Osteoblast (primary cell): Measurements from ENCODE around the gene UBE2L3. TPM values are rescaled to one million over a fixed set of nuclear protein-coding genes. Genes with fewer than 3 reads are reported as not detected.

Experiments used
- DNase-seq: peaks from one replicate; pipeline ENCODE4 v3.0.0; 2011; ENCODE audit warnings: low spot score, mixed read lengths; ENCODE audit not compliant: insufficient read length; ENCODE audit errors: missing footprints
- H2AFZ ChIP-seq: 2 replicates; pipeline ENCODE4 v1.6.0; 2011; ENCODE audit warnings: mild to moderate bottlenecking, low read length
- H3K27ac ChIP-seq: 2 replicates; pipeline ENCODE4 v1.5.1; 2011; ENCODE audit warnings: mild to moderate bottlenecking, low read depth, low read length, moderate library complexity
- H3K27me3 ChIP-seq: 2 replicates; pipeline ENCODE4 v1.6.0; 2012; ENCODE audit warnings: mild to moderate bottlenecking, control low read depth, inconsistent platforms, low read length, moderate library complexity; ENCODE audit not compliant: insufficient read depth
- H3K36me3 ChIP-seq: 2 replicates; pipeline ENCODE4 v1.5.1; 2011; ENCODE audit warnings: mild to moderate bottlenecking, low read length, control low read depth, moderate library complexity; ENCODE audit not compliant: insufficient read depth
- H3K4me1 ChIP-seq: 2 replicates; pipeline ENCODE4 v1.5.1; 2011; ENCODE audit warnings: mild to moderate bottlenecking, low read length, control low read depth, moderate library complexity; ENCODE audit not compliant: insufficient read depth
- H3K4me2 ChIP-seq: 2 replicates; pipeline ENCODE4 v1.6.0; 2011; ENCODE audit warnings: mild to moderate bottlenecking, low read length; ENCODE audit not compliant: insufficient read depth
- H3K4me3 ChIP-seq: fragments of 200-600 bp; sonication (generic); 3 replicates; pipeline ENCODE4 v1.5.1; 2012; ENCODE audit warnings: mild to moderate bottlenecking, low read length, inconsistent platforms; ENCODE audit not compliant: insufficient read depth
- H3K79me2 ChIP-seq: 2 replicates; pipeline ENCODE4 v1.6.0; 2012; ENCODE audit warnings: mild to moderate bottlenecking, low read length, control low read depth, inconsistent platforms; ENCODE audit not compliant: insufficient read depth
- H3K9me3 ChIP-seq: 2 replicates; pipeline ENCODE4 v1.5.1; 2011; ENCODE audit warnings: low read depth, low read length, control low read depth
- H4K20me1 ChIP-seq: 2 replicates; pipeline ENCODE4 v1.6.0; 2012; ENCODE audit warnings: mild to moderate bottlenecking, low read length, control low read depth; ENCODE audit not compliant: insufficient read depth
- CTCF ChIP-seq: IDR thresholded peaks from 2 replicates; pipeline ENCODE4 v1.5.1; 2011; ENCODE audit warnings: mild to moderate bottlenecking, low read depth, low read length, moderate library complexity; ENCODE audit errors: extremely low read depth
- total RNA-seq: library from RNA; depleted of rRNA; stranded (reverse); fragments of >200 nt; gene quantifications from 2 replicates; pipeline ENCODE4 v1.2.3, GENCODE V29; 2012

Gene UBE2L3
- total RNA-seq, 1 donor, result 40.2 TPM

DNA sequence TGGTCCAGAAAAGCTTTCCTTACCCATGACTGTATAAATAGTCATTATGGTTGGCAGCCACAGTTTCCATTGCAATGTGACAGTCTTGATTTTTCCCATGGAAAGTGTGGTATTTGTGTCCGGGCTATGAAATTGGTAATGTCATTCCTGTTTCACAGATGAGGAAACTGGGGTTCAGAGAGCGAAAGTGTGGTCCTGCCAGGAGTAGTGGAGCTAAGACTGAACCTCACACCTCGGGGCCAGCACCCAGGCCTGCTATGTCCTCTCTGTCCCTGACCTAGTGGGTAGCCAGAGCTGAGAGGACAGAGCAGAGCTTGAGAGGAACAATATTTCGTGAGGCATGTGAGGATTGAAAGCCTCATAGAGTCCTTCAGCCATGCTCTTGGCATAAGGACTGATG lies 63.5 kb downstream of the UBE2L3 start:
- peak; percentile 46 for DNase-seq
- Histone ChIP-seq H4K20me1 (peaks cover 19% of the 10 kb centered on the region), H3K4me1 (peaks cover 4% of the 10 kb centered on the region), H2AFZ (no peak overlapping the region), H3K36me3 (peaks cover 3% of the 10 kb centered on the region), H3K27me3 (no peaks in the 10 kb centered on the region), H3K9me3 (no peaks in the 10 kb centered on the region), H3K27ac (no peak overlapping the region), H3K4me3 (no peak overlapping the region), H3K79me2 (peaks cover 28% of the 10 kb centered on the region), H3K4me2 (no peak overlapping the region)
- TF ChIP-seq CTCF, result no peak

GRCh38 chr22:21632237-21632895 lies 64.9 kb downstream of the UBE2L3 start, which contains the start of gene CCDC116:
Gene CCDC116 (plus strand): TSS chr22:21632760. CDS start chr22:21633182, 422 bp downstream.
- no peak for TF ChIP-seq CTCF
- Histone ChIP-seq H3K27ac (no peak within 1 kb of the TSS), H3K4me3 (no peak within 1 kb of the TSS), H3K79me2 (peaks cover 20% of the 10 kb centered on the region), H3K36me3 (no peaks in the 10 kb centered on the region), H3K27me3 (no peaks in the 10 kb centered on the region), H4K20me1 (peaks cover 9% of the 10 kb centered on the region), H3K4me2 (no peak within 1 kb of the TSS), H3K9me3 (no peaks in the 10 kb centered on the region), H2AFZ (no peak within 1 kb of the TSS), H3K4me1 (peaks cover 4% of the 10 kb centered on the region)
- DNase-seq, result peak; percentile 74

DNA sequence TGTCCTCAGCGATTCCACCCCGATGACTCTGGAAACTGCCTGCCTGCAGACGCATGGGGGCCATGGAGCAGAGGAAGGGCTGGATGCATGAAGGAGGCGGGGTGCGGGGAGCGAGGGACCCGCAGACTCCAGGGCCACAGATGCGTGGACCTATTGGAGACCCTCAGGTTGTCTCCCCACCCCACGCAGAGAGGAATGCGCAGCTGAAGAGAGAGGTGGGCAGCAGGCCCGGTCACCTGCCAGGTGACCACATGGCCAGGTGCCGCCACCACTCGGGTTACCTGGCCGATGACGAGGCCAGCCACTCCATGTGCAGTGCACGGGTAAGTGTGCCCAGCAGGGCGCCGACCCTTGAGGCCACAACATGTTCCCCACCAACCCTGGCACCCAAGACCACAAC lies 65.4 kb downstream of the UBE2L3 start:
- Histone ChIP-seq H3K4me2 (no peak overlapping the region), H2AFZ (no peak overlapping the region), H4K20me1 (peaks cover 6% of the 10 kb centered on the region), H3K36me3 (no peaks in the 10 kb centered on the region), H3K4me1 (peaks cover 4% of the 10 kb centered on the region), H3K79me2 (peaks cover 18% of the 10 kb centered on the region), H3K4me3 (no peak overlapping the region), H3K27ac (no peak overlapping the region), H3K27me3 (no peaks in the 10 kb centered on the region), H3K9me3 (no peaks in the 10 kb centered on the region)
- peak; percentile 54 for DNase-seq
- no peak for TF ChIP-seq CTCF

DNA sequence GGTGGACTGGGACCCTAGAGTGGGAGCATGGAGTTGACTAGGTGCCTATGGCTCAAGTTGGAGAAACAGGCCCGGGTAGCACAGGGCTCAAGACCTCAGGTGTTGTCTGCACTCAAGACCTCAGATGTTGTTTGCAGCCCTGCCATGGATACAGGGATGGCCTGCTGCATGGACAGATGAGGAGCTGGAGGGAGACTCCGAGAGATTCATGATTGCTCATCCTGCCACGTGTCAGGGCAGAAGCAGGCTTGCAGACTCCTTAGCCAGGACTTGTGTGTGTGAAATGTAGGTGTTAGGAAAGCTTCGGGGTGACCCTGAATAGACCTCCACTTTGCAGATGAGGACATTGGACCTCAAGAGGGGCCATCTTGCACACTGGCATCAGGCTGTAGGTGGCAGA lies 66.0 kb downstream of the UBE2L3 start:
- no peak overlapping the region for H2AFZ ChIP-seq
- no peak overlapping the region for H3K27ac ChIP-seq
- no peak overlapping the region for H3K4me3 ChIP-seq
- no peak overlapping the region for H3K4me2 ChIP-seq
- DNase-seq, result peak; percentile 76
- peaks cover 3% of the 10 kb centered on the region for H4K20me1 ChIP-seq
- H3K79me2 ChIP-seq, result peaks cover 13% of the 10 kb centered on the region
- peaks cover 4% of the 10 kb centered on the region for H3K4me1 ChIP-seq
- no peaks in the 10 kb centered on the region for H3K27me3 ChIP-seq
- H3K36me3 ChIP-seq, result no peaks in the 10 kb centered on the region
- H3K9me3 ChIP-seq, result no peaks in the 10 kb centered on the region
- TF ChIP-seq CTCF, result no peak
